Suppressor macrophage treated with lipopolysaccharide for 4 hours (primary cell): Measurements from ENCODE around the gene UBE2R2.
"Not testable (repeated sequence)": the region's sequence is repeated elsewhere in the genome, so short reads cannot be mapped to it uniquely, and the experiment has no call there.

Source experiments
- DNase-seq: peaks from one replicate; pipeline ENCODE4 v3.0.0-alpha.2; 2020

The UBE2R2 gene

DNA sequence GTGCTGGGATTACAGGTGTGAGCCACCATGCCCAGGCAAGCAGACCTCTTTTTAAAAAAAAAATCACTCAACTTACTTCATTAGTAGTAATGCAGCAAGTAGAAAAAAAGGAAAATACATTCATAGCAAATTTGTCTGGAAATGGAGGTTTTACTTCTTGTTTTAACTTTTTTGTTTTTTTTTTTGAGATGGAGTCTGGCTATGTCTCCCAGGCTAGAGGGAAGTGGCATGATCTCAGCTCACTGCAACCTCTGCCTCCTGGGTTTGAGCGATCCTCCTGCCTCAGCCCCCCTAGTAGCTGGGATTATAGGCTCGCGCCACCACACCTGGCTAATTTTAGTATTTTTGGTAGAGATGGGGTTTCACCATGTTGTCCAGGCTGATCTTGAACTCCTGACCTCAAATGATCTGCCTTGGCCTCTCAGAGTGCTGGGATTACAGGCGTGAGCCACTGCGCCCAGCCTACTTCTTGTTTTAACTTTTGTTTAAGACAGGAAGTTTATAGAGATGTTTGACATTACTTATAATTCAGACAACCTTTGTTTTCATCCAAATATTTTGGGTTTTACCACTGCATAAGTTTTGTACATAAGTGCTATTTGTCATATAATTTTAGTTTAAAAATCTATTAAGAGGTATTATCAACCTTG lies 26.5 kb downstream of the UBE2R2 start:
- peak; percentile 36 for DNase-seq

DNA sequence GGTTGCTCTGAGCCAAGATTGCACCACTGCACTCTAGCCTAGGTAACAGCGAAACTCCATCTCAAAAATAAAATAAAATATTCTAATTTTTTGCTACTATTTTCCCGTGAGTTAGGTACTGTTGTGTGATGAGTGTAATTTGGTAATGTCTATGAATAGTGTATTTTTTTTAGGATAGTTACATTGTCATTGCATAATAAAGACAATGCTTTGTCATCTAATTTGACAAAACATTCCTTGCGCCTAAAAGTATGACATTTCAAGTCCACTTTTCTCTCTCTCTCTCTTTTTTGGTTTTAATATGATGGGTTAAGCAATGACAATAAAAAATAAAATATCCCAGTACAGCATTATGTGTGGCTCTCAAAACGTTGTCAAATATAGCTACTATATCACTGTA lies 29.3 kb downstream of the UBE2R2 start:
- no peak for DNase-seq

- DNase-seq, result not testable (repeated sequence)
Measured at GRCh38 chr9:33847894-33848205, 30.9 kb downstream of the UBE2R2 start.

DNA sequence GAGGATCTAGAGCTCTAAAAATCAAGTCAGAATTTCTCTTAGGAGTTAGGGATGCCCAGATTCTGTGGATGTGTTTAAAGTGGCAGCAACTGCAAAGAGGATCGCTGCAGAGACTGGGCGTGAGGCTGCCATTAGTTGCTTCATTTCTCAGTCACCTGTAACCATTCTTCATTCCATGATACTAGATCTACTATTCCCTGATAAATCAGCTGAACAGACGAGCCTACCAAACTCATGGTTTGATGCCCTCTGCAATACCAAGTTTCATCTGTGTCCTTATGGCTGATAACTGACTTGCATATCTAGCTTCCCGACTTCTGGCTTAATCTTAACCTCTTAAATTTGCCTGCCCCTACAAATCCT lies 33.3 kb downstream of the UBE2R2 start:
- no peak for DNase-seq

DNA sequence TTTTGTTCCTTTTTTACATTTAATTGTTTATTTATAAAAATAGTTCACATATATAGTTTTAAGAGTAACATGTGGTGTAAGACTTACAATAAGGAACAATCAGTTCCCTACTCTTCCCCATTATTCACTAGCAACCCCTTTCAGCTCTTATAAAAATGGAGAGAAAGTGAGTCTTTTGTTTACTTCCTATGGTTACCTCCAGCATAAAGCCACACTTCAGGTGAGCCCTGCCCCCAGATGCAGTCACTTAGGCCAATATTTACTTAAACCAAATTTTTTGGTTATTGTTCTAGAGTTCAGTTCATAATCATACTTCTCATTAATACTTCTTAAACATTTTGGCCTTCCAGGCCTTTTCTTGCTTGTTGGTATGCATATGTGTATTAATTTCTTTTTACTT lies 33.7 kb downstream of the UBE2R2 start:
- no peak for DNase-seq

- no peak for DNase-seq
Measured at GRCh38 chr9:33851301-33851700, 34.3 kb downstream of the UBE2R2 start.

- DNase-seq, result peak; percentile 73
Measured at GRCh38 chr9:33852216-33852826, 35.4 kb downstream of the UBE2R2 start.

- DNase-seq, result no peak
Measured at GRCh38 chr9:33856247-33856646, 39.3 kb downstream of the UBE2R2 start.

- DNase-seq, result no peak
Measured at GRCh38 chr9:33858423-33858822, 41.5 kb downstream of the UBE2R2 start.

DNA sequence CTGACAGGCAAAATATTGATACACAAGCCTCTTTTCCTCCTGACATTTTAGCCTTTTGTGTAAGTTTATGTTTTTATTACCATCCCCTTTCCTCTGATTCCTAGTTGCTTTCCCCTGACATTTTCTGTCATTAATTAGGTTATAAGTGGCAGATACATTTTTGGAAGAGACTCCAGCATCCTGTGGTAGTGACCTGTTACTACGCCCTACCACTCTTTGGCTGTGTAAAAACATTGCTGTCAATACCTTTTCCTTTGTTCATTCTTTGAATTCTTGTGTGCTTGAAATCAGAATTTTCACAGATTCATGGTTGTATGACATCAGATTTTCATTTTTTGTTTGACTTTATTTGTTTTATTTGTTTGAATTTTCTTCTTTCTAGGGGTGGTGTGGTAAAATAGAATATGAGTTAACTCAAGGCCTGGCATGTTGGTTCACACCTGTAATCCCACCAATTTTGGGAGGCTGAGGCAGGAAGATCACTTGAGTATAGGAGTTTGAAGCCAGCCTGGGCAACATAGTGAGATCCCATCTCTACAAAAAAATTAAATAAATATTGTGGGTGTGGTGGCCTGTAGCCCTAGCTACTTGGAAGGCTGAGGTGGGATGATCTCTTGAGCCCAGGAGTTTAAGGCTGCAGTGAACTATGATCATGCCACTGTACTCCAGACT lies 43.4 kb downstream of the UBE2R2 start:
- DNase-seq, result no peak

DNA sequence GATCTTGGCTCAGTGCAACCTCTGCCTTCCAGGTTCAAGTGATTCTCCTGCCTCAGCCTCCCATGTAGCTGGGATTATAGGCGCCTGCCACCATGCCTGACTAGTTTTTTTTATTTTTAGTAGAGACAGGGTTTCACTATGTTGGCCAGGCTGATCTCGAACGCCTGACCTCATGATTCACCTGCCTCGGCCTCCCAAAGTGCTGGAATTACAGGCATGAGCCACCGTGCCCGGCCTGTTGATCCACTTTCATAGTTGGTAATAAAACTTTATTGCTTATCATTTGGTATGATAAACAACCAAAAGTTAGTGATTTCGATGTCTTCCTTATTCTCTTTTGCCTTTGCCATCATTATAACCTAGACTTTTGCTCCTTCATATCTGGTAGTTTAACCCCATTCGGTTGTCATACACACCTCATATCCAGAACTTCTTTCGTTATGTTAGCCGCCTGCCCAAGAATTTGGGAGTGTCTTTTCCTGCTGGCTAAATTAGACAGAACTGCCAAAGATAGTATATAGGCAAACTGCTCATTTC lies 45.0 kb downstream of the UBE2R2 start:
- DNase-seq, result no peak

- not testable (repeated sequence) for DNase-seq
Measured at GRCh38 chr9:33863027-33863426, 46.1 kb downstream of the UBE2R2 start.

DNA sequence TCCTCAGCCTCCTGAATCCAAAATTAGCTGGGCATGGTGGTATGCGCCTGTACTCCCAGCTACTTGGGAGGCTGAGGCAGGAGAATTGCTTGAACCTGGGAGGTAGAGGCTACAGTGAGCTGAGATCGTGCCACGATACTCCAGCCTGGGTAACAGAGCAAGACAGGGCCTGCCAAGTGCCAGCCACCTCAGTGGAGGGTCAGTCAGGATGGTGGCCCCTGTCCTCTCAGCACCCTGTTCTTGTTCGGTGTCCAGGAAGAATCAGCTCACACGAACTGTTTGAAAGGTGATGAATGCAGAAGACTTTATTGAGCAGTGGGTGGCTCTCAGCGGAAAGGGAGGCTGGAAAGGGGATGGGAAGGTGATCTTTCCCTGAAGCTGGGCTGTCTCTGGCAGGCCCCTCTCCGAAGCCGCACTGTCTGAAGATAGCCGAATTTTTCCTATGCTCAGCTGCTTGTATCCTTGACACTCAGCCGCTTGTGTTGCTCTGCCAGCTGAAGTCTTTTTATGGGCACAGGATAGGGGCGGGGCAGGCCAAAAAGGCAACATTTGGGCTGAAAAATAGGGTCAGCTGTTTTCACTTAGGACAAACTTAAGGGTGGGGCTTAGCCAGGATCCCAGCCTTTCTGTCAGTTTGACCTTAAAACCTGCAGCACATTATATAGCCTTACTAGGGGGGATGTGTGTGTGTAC lies 50.9 kb downstream of the UBE2R2 start:
- no peak for DNase-seq

GRCh38 chr9:33868440-33868973 lies 51.5 kb downstream of the UBE2R2 start:
- peak; percentile 15 for DNase-seq

GRCh38 chr9:33869243-33869642 lies 52.3 kb downstream of the UBE2R2 start:
- not testable (repeated sequence) for DNase-seq

DNA sequence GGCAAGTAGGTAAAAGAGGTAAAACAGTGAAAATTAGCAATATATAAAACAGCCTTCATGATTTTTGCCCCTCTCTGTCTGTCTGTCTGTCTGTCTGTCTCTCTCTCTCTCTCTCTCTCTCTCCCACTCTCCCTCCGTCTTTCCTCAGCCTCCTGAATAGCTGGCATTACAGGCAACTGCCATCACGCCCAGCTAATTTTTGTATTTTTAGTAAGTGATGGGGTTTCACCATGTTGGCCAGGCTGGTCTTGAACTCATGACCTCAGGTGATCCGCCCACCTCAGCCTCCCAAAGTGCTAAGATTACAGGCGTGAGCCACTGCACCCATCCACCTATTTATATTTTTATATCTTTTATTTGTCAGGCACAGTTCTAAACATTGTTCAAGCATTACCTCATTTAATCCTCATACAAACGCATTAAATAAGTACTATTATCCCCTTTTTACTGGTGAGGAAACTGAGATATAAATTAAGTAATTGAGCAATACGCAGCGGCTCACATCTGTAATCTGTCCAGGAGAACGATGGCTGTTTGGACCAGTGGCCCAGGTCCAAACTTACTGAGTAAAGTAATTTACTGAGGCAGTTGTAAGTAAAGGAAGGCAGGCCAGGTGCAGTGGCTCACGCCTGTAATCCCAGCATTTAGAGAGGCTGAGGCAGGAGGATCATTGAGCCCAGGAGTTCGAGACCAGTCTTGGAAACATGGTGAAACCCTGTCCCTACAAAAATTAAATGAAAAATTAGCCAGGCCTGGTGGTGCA lies 60.9 kb downstream of the UBE2R2 start:
- no peak for DNase-seq

GRCh38 chr9:33878691-33879366 lies 61.9 kb downstream of the UBE2R2 start:
- no peak for DNase-seq

DNA sequence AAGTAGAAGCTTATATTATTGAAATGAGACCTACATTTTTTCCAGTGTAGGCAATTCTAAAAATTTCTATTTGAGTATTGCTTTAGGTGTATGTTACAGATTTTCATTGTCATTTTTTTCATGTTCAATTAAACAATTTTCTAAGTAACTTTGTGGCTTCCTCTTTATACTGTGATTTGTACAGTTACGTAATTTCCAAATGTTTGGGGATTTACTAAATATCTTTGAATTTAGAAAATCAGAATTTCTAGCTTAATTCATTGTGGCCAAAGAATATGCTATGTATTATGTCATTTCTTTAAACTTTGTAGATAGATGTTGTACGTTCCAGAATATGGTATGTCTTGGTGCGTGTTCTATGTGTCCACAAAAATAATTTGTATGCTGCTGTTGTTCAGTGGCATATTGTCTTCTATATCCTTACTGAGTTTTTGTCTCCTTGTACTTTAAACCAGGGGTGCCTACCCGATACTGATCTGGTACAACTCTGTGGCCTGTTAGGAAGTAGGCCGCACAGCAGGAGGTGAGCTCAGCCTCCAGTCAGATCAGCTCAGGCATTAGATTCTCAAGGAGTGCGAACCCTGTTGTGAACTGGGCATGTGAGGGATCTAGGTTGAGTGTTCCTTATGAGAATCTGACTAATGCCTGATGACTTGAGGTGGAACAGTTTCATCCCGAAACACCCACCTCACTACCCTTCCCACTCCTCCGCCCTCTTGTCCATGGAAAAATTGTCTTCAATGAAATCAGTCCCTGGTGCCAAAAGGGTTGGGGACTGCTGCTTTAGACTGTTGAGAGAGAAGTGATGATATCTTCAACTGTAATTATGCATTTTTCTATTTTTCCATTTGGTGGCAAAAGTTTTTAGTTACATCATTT lies 63.5 kb downstream of the UBE2R2 start:
- peak; percentile 11 for DNase-seq

DNA sequence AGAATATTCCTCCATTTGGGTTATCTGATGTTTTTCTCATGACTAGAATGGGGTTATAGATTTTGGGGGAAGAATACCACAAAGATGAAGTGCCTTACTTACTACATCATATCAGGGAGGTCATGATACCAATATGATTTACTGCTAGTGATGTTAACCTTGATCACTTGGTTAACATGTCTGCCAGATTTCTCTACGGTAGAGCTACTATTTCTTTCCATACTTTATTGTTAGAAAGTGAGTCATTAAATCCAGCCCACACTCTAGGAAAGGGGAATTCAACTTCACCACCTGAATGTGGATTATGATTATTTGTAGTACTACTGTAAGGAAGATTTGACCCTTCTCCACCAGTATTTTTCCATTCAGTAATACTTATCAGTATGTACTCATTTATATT lies 64.7 kb downstream of the UBE2R2 start:
- DNase-seq, result no peak

DNA sequence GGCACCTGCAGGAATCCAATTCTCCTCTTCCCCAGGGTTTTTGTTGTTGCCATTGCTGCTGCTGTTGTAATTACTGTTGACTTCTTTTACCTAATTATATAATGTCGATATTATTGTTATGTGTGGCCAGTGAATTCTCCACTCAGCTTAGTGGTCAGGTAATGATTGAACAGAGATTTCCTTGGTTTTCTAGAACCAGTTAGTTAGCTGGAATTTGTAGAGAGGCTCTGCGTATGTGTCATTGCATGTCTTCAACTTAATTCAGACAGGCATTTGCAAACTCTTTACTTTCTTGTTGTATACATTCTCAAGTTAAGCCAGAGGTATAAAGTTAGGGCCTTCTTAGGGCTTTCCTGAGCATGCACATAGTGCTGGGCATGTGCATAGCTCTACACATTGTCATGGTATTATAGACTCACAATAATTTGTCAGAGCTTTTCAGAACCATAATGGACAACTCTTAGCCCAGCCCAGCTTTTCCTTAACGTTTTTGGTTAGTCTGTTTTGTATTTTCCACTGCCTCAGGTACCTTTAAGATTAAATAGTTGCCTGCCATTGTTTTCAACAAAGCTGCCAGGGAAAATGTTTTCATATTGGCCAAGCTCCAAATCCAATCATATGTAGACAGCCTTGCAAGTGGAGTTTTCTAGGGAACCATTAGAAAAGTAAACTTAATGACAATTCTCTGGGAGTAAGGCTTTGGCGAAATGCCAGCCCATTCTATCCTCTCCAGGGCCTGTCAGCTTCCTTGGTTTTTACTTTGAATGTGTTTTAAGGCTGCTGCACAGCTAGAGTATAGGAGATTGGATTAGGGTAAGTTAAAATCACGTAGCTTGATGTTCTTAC lies 68.1 kb downstream of the UBE2R2 start:
- DNase-seq, result no peak
